Measurements from ENCODE around the gene GPX4.
A peak's percentile ranks its signal among the peaks of the same experiment; 100 is the strongest.

The GPX4 gene

GRCh38 chr19:1102407-1103131, 1.2 kb upstream of the GPX4 start:
- TF ChIP-seq CTCF (IDR thresholded peaks at IDR 0.05; ENCODE audit: low read depth, low read length, missing control alignments), result no peak
- peak; percentile 66 for DNase-seq (ENCODE audit: low read depth)
- no peak overlapping the region for H3K4me3 ChIP-seq (ENCODE audit: low read depth, low read length)

GRCh38 chr19:1103132-1103707, 574 bp upstream of the GPX4 start:
- DNase-seq (ENCODE audit: low read depth), result no peak
- TF ChIP-seq CTCF (IDR thresholded peaks at IDR 0.05; ENCODE audit: low read depth, low read length, missing control alignments), result no peak
- H3K4me3 ChIP-seq (ENCODE audit: low read depth, low read length), result peak overlapping the region; percentile 44

- TF ChIP-seq CTCF (IDR thresholded peaks at IDR 0.05; ENCODE audit: low read depth, low read length, missing control alignments), result no peak
- no peak for DNase-seq (ENCODE audit: low read depth)
Measured at GRCh38 chr19:1104311-1105007, 665 bp downstream of the GPX4 start.

GRCh38 chr19:1105008-1105872, 1.4 kb downstream of the GPX4 start:
- peak overlapping the region; percentile 92 for H3K4me3 ChIP-seq (ENCODE audit: low read depth, low read length)
- no peak for TF ChIP-seq CTCF (IDR thresholded peaks at IDR 0.05; ENCODE audit: low read depth, low read length, missing control alignments)
- DNase-seq (ENCODE audit: low read depth), result no peak

More at GRCh38 chr19:1104311-1105007, 665 bp downstream of the GPX4 start:
- H3K4me3 ChIP-seq (ENCODE audit: low read depth, low read length), result peak overlapping the region; percentile 92

GRCh38 chr19:1105873-1106840, 2.4 kb downstream of the GPX4 start:
- TF ChIP-seq CTCF (IDR thresholded peaks at IDR 0.05; ENCODE audit: low read depth, low read length, missing control alignments), result no peak
- no peak overlapping the region for H3K4me3 ChIP-seq (ENCODE audit: low read depth, low read length)
- no peak for DNase-seq (ENCODE audit: low read depth)
